Astrocyte of the spinal cord (primary cell): ENCODE data around the gene LASP1NB.
"Not testable (repeated sequence)": the region's sequence is repeated elsewhere in the genome, so short reads cannot be mapped to it uniquely, and the experiment has no call there.

Experiments used
- DNase-seq: peaks from one replicate; pipeline ENCODE4 v3.0.0; 2011; ENCODE audit warnings: low read depth, low spot score
- H3K4me3 ChIP-seq: 2 replicates; pipeline ENCODE4 v1.5.1; 2011; ENCODE audit warnings: low read depth, mild to moderate bottlenecking, low read length, moderate library complexity
- in situ Hi-C: cut with HindIII; loops from 2 replicates; pipeline ENCODE4 v1.10.0; 2017; ENCODE audit warnings: low sequenced_read_pairs
- TF ChIP-seq, protein P1 (sequence below): IDR thresholded peaks from 2 replicates; pipeline ENCODE4 v1.5.1; 2012; ENCODE audit warnings: low read depth, mild to moderate bottlenecking, low read length, inconsistent platforms

The LASP1NB gene

DNA sequence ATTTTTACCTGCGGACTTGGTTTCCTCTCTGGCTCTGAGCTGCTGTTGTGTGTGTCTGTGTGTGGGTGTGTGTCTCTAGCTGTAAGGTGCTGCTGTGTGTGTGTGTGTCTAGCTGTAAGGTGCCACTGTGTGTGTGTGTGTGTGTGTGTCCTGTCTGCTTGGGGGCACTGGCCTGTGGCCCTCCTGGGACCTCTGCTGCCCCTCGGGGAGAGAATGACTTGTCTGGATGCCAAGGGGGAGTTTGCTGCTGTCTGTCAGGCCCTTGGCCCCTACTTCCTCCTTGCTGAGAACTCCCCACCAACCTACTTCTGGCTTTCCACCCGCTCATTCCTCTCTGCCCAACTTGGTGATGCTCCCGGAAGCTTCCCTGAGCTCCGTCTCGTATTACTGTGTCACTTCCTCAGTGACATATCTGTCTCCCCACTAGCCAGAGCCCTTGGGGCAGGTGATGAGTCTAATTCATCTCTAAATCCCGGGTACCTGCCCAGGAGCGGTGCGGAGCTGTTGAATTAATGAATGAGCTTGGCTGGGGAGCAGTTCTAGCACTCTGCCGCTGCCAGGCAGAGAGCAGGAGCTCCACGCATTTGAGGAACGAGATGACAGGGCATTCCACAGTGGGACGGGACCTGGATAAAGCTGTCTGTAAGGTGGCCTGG is 3.5 kb upstream of the LASP1NB start:
- no peak overlapping the region for H3K4me3 ChIP-seq
- in situ Hi-C loops: no loop called here
- TF ChIP-seq, protein P1, sequence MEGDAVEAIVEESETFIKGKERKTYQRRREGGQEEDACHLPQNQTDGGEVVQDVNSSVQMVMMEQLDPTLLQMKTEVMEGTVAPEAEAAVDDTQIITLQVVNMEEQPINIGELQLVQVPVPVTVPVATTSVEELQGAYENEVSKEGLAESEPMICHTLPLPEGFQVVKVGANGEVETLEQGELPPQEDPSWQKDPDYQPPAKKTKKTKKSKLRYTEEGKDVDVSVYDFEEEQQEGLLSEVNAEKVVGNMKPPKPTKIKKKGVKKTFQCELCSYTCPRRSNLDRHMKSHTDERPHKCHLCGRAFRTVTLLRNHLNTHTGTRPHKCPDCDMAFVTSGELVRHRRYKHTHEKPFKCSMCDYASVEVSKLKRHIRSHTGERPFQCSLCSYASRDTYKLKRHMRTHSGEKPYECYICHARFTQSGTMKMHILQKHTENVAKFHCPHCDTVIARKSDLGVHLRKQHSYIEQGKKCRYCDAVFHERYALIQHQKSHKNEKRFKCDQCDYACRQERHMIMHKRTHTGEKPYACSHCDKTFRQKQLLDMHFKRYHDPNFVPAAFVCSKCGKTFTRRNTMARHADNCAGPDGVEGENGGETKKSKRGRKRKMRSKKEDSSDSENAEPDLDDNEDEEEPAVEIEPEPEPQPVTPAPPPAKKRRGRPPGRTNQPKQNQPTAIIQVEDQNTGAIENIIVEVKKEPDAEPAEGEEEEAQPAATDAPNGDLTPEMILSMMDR: no peak
- DNase-seq: no peak

DNA sequence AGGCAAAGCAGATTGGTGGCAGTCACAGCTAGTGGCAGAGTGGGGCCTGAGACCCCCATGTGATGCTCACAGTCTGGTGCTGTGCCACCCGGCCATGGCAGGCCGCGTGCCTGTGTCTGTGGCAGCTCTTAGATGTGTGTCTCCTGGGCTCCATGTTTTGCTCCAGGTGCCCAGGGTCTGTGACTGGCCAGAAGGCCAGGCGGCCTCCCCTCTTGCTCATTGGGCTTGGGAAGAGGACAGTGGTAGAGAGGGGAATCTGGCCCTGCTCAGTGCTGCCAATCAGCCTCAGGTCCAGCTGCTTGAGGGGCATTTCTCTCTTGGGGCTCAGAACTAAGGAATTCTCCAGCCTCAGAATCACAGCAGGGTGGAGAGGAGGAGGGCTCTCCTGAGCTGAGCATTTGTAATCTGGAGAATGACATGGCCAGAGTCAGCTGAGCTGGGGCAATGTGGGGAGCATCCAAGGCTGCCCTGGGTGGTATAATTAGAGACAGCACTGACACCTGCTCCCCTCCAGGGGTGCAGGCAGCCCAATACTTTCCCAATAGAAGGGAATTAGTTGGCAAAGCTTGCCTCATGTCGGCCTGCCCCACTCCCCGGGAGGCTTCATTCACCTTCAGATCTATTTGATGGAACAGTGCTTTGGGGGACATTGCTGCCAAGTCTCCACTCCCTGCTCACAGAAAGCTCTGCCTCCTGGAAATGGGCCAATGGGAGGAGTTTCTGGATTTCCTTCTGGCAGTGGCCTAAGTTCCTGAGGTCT is 2.7 kb upstream of the LASP1NB start:
- H3K4me3 ChIP-seq: no peak overlapping the region
- DNase-seq: peak; percentile 74
- in situ Hi-C loops: no loop called here
- TF ChIP-seq, protein P1: no peak

DNA sequence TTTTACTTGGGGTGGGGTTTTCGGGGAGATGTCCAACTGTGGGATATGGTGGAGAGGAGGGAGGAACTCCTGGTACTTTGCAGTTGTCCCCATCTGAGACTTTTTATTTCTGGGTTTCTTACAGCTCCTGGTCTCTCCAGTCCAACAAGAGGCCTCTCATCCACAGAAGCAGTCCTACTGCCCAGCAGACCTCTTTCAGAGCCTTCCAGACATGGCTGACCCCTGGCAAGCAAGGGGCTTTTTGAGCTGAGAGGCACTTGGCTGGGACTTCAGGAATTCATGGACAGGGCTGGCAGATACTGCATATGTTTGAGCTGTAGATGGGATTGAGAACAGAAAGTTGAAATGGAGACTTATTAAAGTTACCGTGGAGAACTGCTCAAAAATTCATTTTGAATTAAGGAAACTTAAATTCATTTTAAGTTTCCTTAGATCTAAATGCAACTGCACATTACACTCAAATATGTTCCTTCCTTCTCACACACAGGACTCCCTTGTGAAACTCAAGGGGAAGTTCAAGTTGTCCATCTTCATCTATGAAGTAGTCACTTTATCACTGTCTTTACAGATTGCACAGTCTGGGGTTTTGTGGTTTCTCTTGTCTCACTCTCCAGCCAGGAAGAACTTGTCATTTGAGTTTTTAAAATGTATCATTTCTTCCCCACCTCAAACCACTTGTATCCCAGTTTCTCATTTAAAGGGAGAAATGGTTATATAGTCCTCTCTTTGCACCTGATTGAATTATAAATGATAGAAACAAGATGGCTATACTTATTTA is 1.1 kb downstream of the LASP1NB start:
- TF ChIP-seq, protein P1: no peak
- in situ Hi-C loops: no loop called here
- DNase-seq: no peak
- H3K4me3 ChIP-seq: no peak overlapping the region

DNA sequence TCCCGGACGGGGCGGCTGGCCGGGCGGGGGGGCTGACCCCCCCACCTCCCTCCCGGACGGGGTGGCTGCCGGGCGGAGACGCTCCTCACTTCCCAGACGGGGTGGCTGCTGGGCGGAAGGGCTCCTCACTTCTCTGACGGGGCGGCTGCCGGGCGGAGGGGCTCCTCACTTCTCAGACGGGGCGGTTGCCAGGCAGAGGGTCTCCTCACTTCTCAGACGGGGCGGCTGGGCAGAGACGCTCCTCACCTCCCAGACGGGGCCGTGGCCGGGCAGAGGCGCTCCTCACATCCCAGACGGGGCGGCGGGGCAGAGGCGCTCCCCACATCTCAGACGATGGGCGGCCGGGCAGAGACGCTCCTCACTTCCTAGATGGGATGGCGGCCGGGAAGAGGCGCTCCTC is 5.4 kb downstream of the LASP1NB start:
- H3K4me3 ChIP-seq, in situ Hi-C loops, DNase-seq: not testable (repeated sequence)

DNA sequence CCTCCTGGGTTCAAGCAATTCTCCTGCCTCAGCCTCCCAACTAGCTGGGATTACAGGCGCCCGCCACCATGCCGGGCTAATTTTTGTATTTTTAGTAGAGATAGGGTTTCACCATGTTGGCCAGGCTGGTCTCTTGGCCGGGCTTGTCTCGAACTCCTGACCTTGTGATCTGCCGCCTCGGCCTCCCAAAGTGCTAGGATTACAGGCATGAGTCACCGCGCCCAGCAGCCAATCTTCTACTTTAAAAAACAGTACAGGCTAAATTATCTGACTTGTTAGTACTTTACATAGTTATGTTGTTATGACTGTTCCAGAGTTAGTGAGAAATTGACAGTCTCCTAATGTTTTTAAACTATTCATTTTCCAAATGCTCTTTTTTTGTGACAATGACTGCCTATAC is 8.5 kb downstream of the LASP1NB start:
- in situ Hi-C loops, H3K4me3 ChIP-seq, DNase-seq: not testable (repeated sequence)

DNA sequence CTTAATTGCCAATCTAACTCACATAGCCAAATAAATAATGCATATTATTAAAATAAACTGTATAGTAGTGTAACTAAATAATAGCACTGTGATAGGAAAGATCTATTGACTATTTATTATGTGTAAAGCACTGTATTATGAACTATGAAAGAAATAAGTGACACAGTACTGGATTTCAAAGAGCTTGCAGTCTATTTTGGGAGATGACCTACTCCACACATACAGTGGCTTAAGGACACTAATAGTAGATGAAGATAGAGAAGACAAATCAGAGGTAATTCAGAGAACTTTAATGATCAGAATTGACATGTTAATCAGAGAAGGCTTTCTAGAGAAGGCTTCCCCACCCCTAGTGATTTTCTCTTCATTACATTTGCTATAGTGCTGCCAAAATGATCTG is 14.6 kb downstream of the LASP1NB start:
- no peak for DNase-seq
- no peak overlapping the region for H3K4me3 ChIP-seq
- in situ Hi-C loops: no loop called here
- TF ChIP-seq, protein P1: no peak

DNA sequence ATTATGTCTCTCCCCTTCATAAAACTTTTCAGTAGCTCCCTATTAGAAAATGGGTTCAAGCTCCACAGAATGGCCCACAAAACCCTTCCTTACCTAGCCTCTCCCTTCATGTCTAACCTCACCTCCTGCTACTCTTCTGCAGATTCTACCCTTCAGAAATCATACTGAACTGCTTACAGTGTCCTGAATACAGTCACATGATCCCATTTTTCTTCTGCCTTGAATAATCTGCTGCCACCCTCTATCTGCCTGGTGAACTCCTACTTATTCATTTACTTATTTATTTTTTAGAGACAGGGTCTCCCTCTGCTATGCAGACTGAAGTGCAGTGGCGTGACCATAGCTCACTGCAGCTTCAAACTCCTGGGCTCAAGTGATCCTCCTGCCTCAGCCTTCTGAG is 15.0 kb downstream of the LASP1NB start:
- no peak overlapping the region for H3K4me3 ChIP-seq
- in situ Hi-C loops: no loop called here
- DNase-seq: no peak
- TF ChIP-seq, protein P1: no peak
